ENCODE measurements around the gene HSH2D. TPM values are rescaled to one million over a fixed set of nuclear protein-coding genes. Genes with fewer than 3 reads are reported as not detected.

Gene HSH2D
- total and polyA plus RNA-seq, 9 of the 15 experiments (the other 6 are each of a cell fraction or from before 2014, with no cell fraction given): 0.03 to 1.1 (median 0.35) TPM; not detected in 1

DNA sequence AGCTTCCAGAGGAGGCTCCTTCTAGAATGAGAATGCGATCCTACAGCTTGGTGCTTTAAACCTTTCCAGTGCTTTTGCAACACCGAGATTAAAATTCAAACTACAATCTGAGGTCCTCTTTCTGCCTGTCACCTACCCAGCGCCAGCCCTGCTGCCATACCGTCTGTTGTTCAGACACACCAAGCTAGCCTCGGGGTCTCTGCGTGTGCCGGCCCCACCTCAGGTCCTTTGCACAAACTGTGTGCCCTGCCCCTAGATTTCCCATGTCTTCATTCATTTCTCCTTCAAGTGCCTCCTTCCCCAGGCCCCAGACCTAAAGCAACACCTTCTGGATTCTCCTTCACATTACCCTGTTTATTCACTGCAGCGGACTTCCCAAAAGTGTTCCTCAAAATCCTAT, 11.1 kb downstream of the HSH2D start:
- H4K20me1 ChIP-seq (replicated peaks; ENCODE audit: control insufficient read depth, insufficient read depth, low read length): peaks cover 3% of the 10 kb centered on the region; the same call in 1 of the 2 replicates
- WGBS (ENCODE audit: insufficient coverage, low coverage, missing lambda C conversion rate): 62% methylated on average over 7 of the region's 8 CpGs
- DNase-seq (ENCODE audit: extremely low read depth in 1 of 4, low spot score in 3 of 4) (no peak), FAIRE-seq (no peak), ATAC-seq (no peak)
- no peaks in the 10 kb centered on the region for H3K36me3 ChIP-seq (ENCODE audit: control insufficient read depth, insufficient read depth, low read length)
- H3K4me3 ChIP-seq: no peak overlapping the region
- H3K4me1 ChIP-seq (replicated peaks in 1 of 2; ENCODE audit: control insufficient read depth in 2 of 2, insufficient read depth in 2 of 2, low read length in 2 of 2): peaks cover 13 to 15% of the 10 kb centered on the region in 2 experiments; a peak in 4 of 5 replicates
- intact Hi-C loops (cut with micrococcal nuclease): loop anchor here (5.0 kb wide), 1 partner anchor 42 kb away; the partner anchor contains the start of gene RAB8A
- CTCF ChIA-PET (ENCODE audit: low intra/inter-chr PET ratio): no interaction called here
- peak overlapping the region; percentile 50; the same call in 1 of the 2 replicates for H3K4me2 ChIP-seq (ENCODE audit: insufficient read depth, low read length)
- in situ Hi-C loops (cut with MboI): no loop called here
- no peak overlapping the region for H2AFZ ChIP-seq (ENCODE audit: low read depth, low read length)
- H3K27ac ChIP-seq (ENCODE audit: extremely low read depth, low read depth, low read length): no peak overlapping the region; the same call in 2 of the 3 replicates
- POLR2A ChIA-PET: interaction anchor here (1.0 to 1.5 kb wide), 2 partner anchors 13 to 318 kb away, joined by 3 to 4 read pairs; no protein-coding TSS in a partner anchor
- BruUV-seq (replicated peaks): no TSS peak
- H3K9me3 ChIP-seq (replicated peaks; ENCODE audit: control insufficient read depth, insufficient read depth, low read depth, low read length): no peaks in the 10 kb centered on the region
- H3K9ac ChIP-seq (ENCODE audit: insufficient read depth in 1 of 2, low read depth in 2 of 2, low read length in 2 of 2): no peak overlapping the region
- no peaks in the 10 kb centered on the region for H3K9me1 ChIP-seq (ENCODE audit: control insufficient read depth, insufficient read depth, low read length)
- H3K27me3 ChIP-seq (ENCODE audit: control insufficient read depth in 2 of 2, insufficient read depth in 2 of 2, low read length in 2 of 2): peaks cover 0 to 4% of the 10 kb centered on the region in 2 experiments; a peak in 1 of 5 replicates
- no peaks in the 10 kb centered on the region for H3K79me2 ChIP-seq (ENCODE audit: control insufficient read depth, insufficient read depth, low read length)
- TF ChIP-seq NCOA1 (IDR thresholded peaks at IDR 0.05; ENCODE audit: low read depth): no peak
- TF ChIP-seq POLR2G (IDR thresholded peaks at IDR 0.05; ENCODE audit: low read depth, low read length): no peak
- no peak for TF ChIP-seq CBX1 (IDR thresholded peaks at IDR 0.05; ENCODE audit: low read depth)
- TF ChIP-seq ZNF561 (CRISPR knock-in tag; conservative IDR thresholded peaks at IDR 0.05): no peak
- no peak for TF ChIP-seq BCOR (IDR thresholded peaks at IDR 0.05)
- TF ChIP-seq, protein P1, sequence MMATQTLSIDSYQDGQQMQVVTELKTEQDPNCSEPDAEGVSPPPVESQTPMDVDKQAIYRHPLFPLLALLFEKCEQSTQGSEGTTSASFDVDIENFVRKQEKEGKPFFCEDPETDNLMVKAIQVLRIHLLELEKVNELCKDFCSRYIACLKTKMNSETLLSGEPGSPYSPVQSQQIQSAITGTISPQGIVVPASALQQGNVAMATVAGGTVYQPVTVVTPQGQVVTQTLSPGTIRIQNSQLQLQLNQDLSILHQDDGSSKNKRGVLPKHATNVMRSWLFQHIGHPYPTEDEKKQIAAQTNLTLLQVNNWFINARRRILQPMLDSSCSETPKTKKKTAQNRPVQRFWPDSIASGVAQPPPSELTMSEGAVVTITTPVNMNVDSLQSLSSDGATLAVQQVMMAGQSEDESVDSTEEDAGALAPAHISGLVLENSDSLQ (IDR thresholded peaks at IDR 0.05): no peak
- TF ChIP-seq, protein P2, sequence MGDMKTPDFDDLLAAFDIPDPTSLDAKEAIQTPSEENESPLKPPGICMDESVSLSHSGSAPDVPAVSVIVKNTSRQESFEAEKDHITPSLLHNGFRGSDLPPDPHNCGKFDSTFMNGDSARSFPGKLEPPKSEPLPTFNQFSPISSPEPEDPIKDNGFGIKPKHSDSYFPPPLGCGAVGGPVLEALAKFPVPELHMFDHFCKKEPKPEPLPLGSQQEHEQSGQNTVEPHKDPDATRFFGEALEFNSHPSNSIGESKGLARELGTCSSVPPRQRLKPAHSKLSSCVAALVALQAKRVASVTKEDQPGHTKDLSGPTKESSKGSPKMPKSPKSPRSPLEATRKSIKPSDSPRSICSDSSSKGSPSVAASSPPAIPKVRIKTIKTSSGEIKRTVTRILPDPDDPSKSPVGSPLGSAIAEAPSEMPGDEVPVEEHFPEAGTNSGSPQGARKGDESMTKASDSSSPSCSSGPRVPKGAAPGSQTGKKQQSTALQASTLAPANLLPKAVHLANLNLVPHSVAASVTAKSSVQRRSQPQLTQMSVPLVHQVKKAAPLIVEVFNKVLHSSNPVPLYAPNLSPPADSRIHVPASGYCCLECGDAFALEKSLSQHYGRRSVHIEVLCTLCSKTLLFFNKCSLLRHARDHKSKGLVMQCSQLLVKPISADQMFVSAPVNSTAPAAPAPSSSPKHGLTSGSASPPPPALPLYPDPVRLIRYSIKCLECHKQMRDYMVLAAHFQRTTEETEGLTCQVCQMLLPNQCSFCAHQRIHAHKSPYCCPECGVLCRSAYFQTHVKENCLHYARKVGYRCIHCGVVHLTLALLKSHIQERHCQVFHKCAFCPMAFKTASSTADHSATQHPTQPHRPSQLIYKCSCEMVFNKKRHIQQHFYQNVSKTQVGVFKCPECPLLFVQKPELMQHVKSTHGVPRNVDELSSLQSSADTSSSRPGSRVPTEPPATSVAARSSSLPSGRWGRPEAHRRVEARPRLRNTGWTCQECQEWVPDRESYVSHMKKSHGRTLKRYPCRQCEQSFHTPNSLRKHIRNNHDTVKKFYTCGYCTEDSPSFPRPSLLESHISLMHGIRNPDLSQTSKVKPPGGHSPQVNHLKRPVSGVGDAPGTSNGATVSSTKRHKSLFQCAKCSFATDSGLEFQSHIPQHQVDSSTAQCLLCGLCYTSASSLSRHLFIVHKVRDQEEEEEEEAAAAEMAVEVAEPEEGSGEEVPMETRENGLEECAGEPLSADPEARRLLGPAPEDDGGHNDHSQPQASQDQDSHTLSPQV (IDR thresholded peaks at IDR 0.05): no peak
- TF ChIP-seq ZNF408 (CRISPR knock-in tag; IDR thresholded peaks at IDR 0.05; ENCODE audit: low read depth): no peak
- TF ChIP-seq SMAD4 (CRISPR knock-in tag; conservative IDR thresholded peaks at IDR 0.05): no peak
- no peak for TF ChIP-seq TEAD4 (IDR thresholded peaks at IDR 0.05; ENCODE audit: low read length)
- TF ChIP-seq TEAD4 (CRISPR knock-in tag; IDR thresholded peaks at IDR 0.05; ENCODE audit: borderline replicate concordance): no peak
- TF ChIP-seq, protein P3, sequence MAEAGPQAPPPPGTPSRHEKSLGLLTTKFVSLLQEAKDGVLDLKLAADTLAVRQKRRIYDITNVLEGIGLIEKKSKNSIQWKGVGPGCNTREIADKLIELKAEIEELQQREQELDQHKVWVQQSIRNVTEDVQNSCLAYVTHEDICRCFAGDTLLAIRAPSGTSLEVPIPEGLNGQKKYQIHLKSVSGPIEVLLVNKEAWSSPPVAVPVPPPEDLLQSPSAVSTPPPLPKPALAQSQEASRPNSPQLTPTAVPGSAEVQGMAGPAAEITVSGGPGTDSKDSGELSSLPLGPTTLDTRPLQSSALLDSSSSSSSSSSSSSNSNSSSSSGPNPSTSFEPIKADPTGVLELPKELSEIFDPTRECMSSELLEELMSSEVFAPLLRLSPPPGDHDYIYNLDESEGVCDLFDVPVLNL (CRISPR knock-in tag; IDR thresholded peaks at IDR 0.05; ENCODE audit: low read depth): no peak
- no peak for TF ChIP-seq POLR2A (conservative IDR thresholded peaks at IDR 0.05)
- TF ChIP-seq, protein P4, sequence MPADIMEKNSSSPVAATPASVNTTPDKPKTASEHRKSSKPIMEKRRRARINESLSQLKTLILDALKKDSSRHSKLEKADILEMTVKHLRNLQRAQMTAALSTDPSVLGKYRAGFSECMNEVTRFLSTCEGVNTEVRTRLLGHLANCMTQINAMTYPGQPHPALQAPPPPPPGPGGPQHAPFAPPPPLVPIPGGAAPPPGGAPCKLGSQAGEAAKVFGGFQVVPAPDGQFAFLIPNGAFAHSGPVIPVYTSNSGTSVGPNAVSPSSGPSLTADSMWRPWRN (IDR thresholded peaks at IDR 0.05; ENCODE audit: low read depth): no peak
- TF ChIP-seq STAG1 (CRISPR knock-in tag; IDR thresholded peaks at IDR 0.05; ENCODE audit: borderline replicate concordance): no peak
- TF ChIP-seq ZNF75A (CRISPR knock-in tag; IDR thresholded peaks at IDR 0.05): no peak

All from K562 (cell line).